HG03575 (cell line): ENCODE data around the gene STK40.

Experiments
- ATAC-seq: cut with Tn5 transposase; IDR thresholded peaks from one replicate; pipeline ENCODE4 v1.9.1; 2021; ENCODE audit not compliant: unreplicated experiment, insufficient number of reproducible peaks, low FRiP score; ENCODE audit errors: extremely low read depth

The STK40 gene

DNA sequence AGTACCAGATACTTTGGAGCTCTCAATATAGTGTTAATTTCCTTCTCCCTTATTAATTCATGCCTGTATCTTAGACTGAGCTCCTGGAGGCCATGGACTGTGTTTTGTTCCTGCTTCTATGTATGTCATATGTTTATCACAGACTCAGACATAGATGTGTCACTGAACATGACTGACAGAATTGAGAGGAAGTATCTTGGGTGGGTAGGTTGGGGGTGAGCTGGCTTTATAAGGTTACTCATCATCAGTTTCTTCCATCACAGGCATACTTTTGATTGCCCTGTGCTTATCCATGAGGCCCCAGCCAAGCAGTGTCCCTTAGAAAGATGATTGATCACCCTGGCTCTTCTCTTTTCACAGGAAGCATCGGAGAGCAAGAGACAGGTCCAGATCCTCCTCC is 85.2 kb downstream of the STK40 start:
- no peak for ATAC-seq

GRCh38 chr1:36298640-36299039 is 87.1 kb downstream of the STK40 start:
- no peak for ATAC-seq

GRCh38 chr1:36297062-36297461 is 88.7 kb downstream of the STK40 start:
- no peak for ATAC-seq

DNA sequence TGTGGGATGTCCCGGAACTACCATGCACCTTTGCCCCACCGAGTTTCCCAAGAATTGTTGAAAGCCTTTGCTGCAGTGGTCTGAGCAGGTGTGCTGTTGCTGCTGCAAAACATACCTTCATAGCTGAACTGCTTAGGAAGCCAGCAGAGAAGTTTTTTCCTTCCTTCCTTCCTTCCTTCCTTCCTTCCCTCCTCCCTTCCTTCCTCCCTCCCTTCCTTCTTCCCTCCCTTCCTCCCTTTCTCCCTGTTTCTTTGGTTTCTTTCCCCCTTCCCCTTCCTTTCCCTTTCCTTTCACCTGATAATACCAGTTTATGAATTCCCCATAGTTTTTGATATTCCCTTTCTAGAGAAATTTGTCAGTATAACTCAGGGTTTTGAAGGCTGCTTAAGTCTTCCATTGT is 90.3 kb downstream of the STK40 start:
- ATAC-seq: no peak
